ENCODE results near the gene MAFG.

- TF ChIP-seq CTCF (IDR thresholded peaks at IDR 0.05) (no peak), POLR2A (IDR thresholded peaks at IDR 0.05) (no peak)
These were observed 15.6 kb downstream of the MAFG start for GRCh38 chr17:81911969-81912368.

Measured in Peyer's patch (tissue), 4 donors.